Tibial nerve (tissue), 4 donors: ENCODE measurements around the gene UNC79.
"Not testable (repeated sequence)": the region's sequence is repeated elsewhere in the genome, so short reads cannot be mapped to it uniquely, and the experiment has no call there.

ENCODE experiments used
- CTCF ChIP-seq, 5 experiments: fragments of 200-600 bp in 3 of 5; fragments of 450-650 bp in 2 of 5; sonication (generic) in 3 of 5; IDR thresholded peaks; one replicate each; pipeline ENCODE4 v1.5.1; 2016 to 2019; ENCODE audit warnings: antibody characterized with exemption in 5 of 5, mild to moderate bottlenecking in 3 of 5, moderate library complexity in 2 of 5
- EP300 ChIP-seq, 2 donors: sonication (generic); formaldehyde crosslinking; IDR thresholded peaks; one replicate each; pipeline ENCODE4 v1.6.1; 2017; ENCODE audit warnings: antibody characterized with exemption in 2 of 2, mild to moderate bottlenecking in 1 of 2

GRCh38 chr14:93525216-93525615, 94.5 kb downstream of the UNC79 start:
- TF ChIP-seq EP300, CTCF (IDR thresholded peaks at IDR 0.05): not testable (repeated sequence)
